Astrocyte (in vitro differentiated cells and primary cell): ENCODE results near the gene MGST3.
"Not testable (repeated sequence)": the region's sequence is repeated elsewhere in the genome, so short reads cannot be mapped to it uniquely, and the experiment has no call there.

Experiments
- CTCF ChIP-seq: IDR thresholded peaks from 2 replicates; pipeline ENCODE4 v1.5.1; 2011; ENCODE audit warnings: low read depth, mild to moderate bottlenecking, inconsistent platforms, low read length, moderate library complexity; ENCODE audit not compliant: insufficient read depth
- EZH2 ChIP-seq: IDR thresholded peaks from 2 replicates; pipeline ENCODE4 v1.6.1; 2012; ENCODE audit warnings: mild to moderate bottlenecking, low read length, inconsistent platforms; ENCODE audit not compliant: insufficient read depth

GRCh38 chr1:165680773-165681172 lies 49.7 kb downstream of the MGST3 start:
- TF ChIP-seq CTCF, EZH2: not testable (repeated sequence)
